Eye (tissue), 1 donor: Measurements from ENCODE around the gene CNN2.

Source experiments
- DNase-seq: peaks from one replicate; pipeline ENCODE4 v3.0.0-alpha.2; 2015

The CNN2 gene

GRCh38 chr19:1068009-1069001 is 41.9 kb downstream of the CNN2 start:
- no peak for DNase-seq

- no peak for DNase-seq
These were observed 42.8 kb downstream of the CNN2 start for GRCh38 chr19:1069009-1069779.

- DNase-seq, result no peak
These were observed 44.1 kb downstream of the CNN2 start for GRCh38 chr19:1070576-1070930.

GRCh38 chr19:1070931-1071791 is 44.8 kb downstream of the CNN2 start:
- DNase-seq, result no peak

GRCh38 chr19:1072371-1073015 is 46.1 kb downstream of the CNN2 start:
- no peak for DNase-seq

- DNase-seq, result no peak
These were observed 46.9 kb downstream of the CNN2 start for GRCh38 chr19:1073063-1073955.

GRCh38 chr19:1073956-1074517 is 47.6 kb downstream of the CNN2 start:
- DNase-seq, result no peak

GRCh38 chr19:1074544-1075283 is 48.3 kb downstream of the CNN2 start:
- no peak for DNase-seq

- no peak for DNase-seq
These were observed 49.6 kb downstream of the CNN2 start for GRCh38 chr19:1076046-1076386.

GRCh38 chr19:1076951-1077350 is 50.5 kb downstream of the CNN2 start:
- no peak for DNase-seq

- no peak for DNase-seq
These were observed 53.2 kb downstream of the CNN2 start for GRCh38 chr19:1079566-1080111.

- DNase-seq, result no peak
These were observed 54.2 kb downstream of the CNN2 start for GRCh38 chr19:1080360-1081161.

- DNase-seq, result no peak
These were observed 55.1 kb downstream of the CNN2 start for GRCh38 chr19:1081301-1082164.

- peak; percentile 45 for DNase-seq
These were observed 55.9 kb downstream of the CNN2 start for GRCh38 chr19:1082165-1082927.

GRCh38 chr19:1082928-1083816 is 56.8 kb downstream of the CNN2 start:
- DNase-seq, result no peak
